Psoas muscle (tissue), 8 donors: ENCODE measurements around the gene UBE4A. TPM values are rescaled to one million over a fixed set of nuclear protein-coding genes. Genes with fewer than 3 reads are reported as not detected.

Source experiments
- ATAC-seq, 4 donors: fragments of 200-7000 bp; cut with Tn5 transposase; one replicate each; pipeline ENCODE4 v1.9.1; 2020; ENCODE audit warnings: moderate library complexity in 3 of 4, mild to moderate bottlenecking in 2 of 4
- DNase-seq, 2 donors: peaks; one replicate each; pipeline ENCODE4 v3.0.0-alpha.2; 2020
- H3K27ac ChIP-seq: fragments of 200-600 bp; one replicate; pipeline ENCODE4 v1.8.0; 2022
- H3K27me3 ChIP-seq, 3 donors: fragments of 200-600 bp in 1 of 3; one replicate each; pipeline versions ENCODE4 v1.6.1 to v1.8.0; 2013 to 2022; ENCODE audit warnings: low read length in 2 of 3, mild to moderate bottlenecking in 2 of 3, moderate library complexity in 1 of 3; ENCODE audit not compliant: insufficient read depth in 3 of 3
- H3K36me3 ChIP-seq, 2 donors: fragments of 200-600 bp in 1 of 2; one replicate each; pipeline versions ENCODE4 v1.6.1 to v1.8.0; 2013 to 2022; ENCODE audit warnings: low read depth in 1 of 2, mild to moderate bottlenecking in 1 of 2, moderate library complexity in 1 of 2; ENCODE audit not compliant: insufficient read depth in 1 of 2
- H3K4me1 ChIP-seq: fragments of 200-600 bp; one replicate; pipeline ENCODE4 v1.8.0; 2022
- H3K4me3 ChIP-seq: fragments of 200-600 bp; one replicate; pipeline ENCODE4 v1.8.0; 2022; ENCODE audit warnings: mild to moderate bottlenecking
- H3K9me3 ChIP-seq: fragments of 200-600 bp; one replicate; pipeline ENCODE4 v1.8.0; 2022
- CTCF ChIP-seq: fragments of 200-600 bp; IDR thresholded peaks from one replicate; pipeline ENCODE4 v1.8.0; 2022; ENCODE audit warnings: antibody characterized with exemption
- WGBS, 3 donors: extraction: QIAGEN DNeasy Blood & Tissue Kit; methylation state at CpG; one replicate each; pipeline versions ENCODE4 v1.1.6 to v1.1.7; 2013; 5-methylcytosine and 5-hydroxymethylcytosine counted together
- intact Hi-C, 2 donors: fragments of 100-400 bp; cut with DNase I; formaldehyde crosslinking; loops; one replicate each; pipeline versions ENCODE4 v1.11.0 to v1.14.2; 2022
- polyA plus RNA-seq, 3 donors: library from polyadenylated mRNA; stranded (reverse); fragments of 200-250 nt; gene quantifications; one replicate each; pipeline ENCODE4 v1.2.3, GENCODE V29; 2013
- total RNA-seq, 4 donors: library from RNA; stranded (reverse); fragmentation: NEBNext Ultra II Directional in 2 of 4; extraction: Animal tissue kit (Norgen Biotek cat#: 25700) in 2 of 4; gene quantifications; one replicate each; pipeline versions ENCODE4 v1.2.1 to v1.2.4, GENCODE V29; 2021 to 2023
- donor health status: healthy with polysubstance abuse.
- donor health status: DM: no; HTN: no; CAD: no; lungs with moderate emphysema.
- donor health status: Bipolar disorder and iron deficiency.
- donor health status: healthy.
- donor health status: DM: yes; HTN: yes; CAD: no.
- donor health status: DM: no; HTN: no; CAD: no.
- donor health status: DM: no; HTN: no; CAD: no.
- donor health status: DM: yes; HTN: yes; CAD: no.

UBE4A gene
- total and polyA plus RNA-seq, 7 donors = 15.0 to 42.3 (median 31.0) TPM

DNA sequence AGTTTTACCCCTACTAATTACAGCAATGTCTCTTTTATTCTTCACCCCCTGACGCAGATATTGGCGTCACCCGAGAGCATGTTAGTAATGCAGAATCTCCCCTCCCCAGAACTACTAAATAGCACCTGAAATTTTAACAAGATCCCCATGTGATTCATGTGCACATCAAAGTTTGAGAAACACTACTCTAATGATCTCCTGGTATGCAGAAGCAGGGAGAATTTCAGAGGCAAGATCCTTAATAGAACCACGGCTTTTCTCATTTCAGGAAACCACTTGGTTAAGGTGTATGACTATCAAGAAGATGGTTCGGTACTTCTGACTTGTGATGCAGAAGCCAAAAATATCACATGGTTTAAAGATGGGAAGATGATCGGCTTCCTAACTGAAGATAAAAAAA lies 9.9 kb upstream of the UBE4A start:
- H3K27ac ChIP-seq = no peak overlapping the region
- H3K4me3 ChIP-seq = no peak overlapping the region
- no peaks in the 10 kb centered on the region for H3K4me1 ChIP-seq
- no peaks in the 10 kb centered on the region for H3K36me3 ChIP-seq
- intact Hi-C loops = loop anchor here in 1 of 2 donors (10.0 kb wide), 1 partner anchor 55 kb away; no protein-coding TSS in a partner anchor
- ATAC-seq (no peak), DNase-seq (no peak)
- H3K9me3 ChIP-seq = no peaks in the 10 kb centered on the region
- TF ChIP-seq CTCF = no peak
- 70 to 75% (median 70%) methylated on average over 6 of the region's 6 CpGs for WGBS, 3 donors
- peaks cover 0 to 2% (median 2%) of the 10 kb centered on the region in 3 donors for H3K27me3 ChIP-seq

DNA sequence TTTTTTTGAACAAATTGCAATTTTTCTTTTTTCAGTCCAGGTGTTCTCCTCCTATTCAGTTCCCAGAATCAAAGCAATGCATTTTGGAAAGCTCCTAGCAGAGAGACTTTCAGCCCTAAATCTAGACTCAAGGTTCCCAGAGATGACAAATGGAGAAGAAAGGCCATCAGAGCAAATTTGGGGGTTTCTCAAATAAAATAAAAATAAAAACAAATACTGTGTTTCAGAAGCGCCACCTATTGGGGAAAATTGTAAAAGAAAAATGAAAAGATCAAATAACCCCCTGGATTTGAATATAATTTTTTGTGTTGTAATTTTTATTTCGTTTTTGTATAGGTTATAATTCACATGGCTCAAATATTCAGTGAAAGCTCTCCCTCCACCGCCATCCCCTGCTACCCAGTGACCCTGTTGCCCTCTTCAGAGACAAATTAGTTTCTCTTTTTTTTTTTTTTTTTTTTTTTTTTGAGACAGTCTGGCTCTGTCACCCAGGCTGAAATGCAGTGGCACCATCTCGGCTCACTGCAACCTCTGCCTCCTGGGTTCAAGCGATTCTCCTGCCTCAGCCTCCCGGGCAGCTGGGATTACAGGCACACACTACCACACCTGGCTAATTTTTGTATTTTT lies 6.2 kb upstream of the UBE4A start:
- Histone ChIP-seq H3K27me3 (no peaks in the 10 kb centered on the region), H3K36me3 (no peaks in the 10 kb centered on the region), H3K27ac (no peak overlapping the region), H3K4me1 (no peaks in the 10 kb centered on the region), H3K9me3 (no peaks in the 10 kb centered on the region), H3K4me3 (no peak overlapping the region)
- intact Hi-C loops = loop anchor here (2.0 to 10.0 kb wide), 3 partner anchors 154 to 208 kb away; no protein-coding TSS in a partner anchor
- peak; percentile 49 for TF ChIP-seq CTCF
- no peak for ATAC-seq
- WGBS, 3 donors = 9 to 14% (median 10%) methylated on average over 6 of the region's 6 CpGs
- no peak for DNase-seq

GRCh38 chr11:118358071-118358470 lies 1.3 kb upstream of the UBE4A start:
- H3K27me3 ChIP-seq = no peaks in the 10 kb centered on the region
- peaks cover 27% of the 10 kb centered on the region for H3K4me1 ChIP-seq
- H3K27ac ChIP-seq = no peak overlapping the region
- no peaks in the 10 kb centered on the region for H3K36me3 ChIP-seq
- no peak for DNase-seq
- no peak for TF ChIP-seq CTCF
- WGBS, 3 donors = 48 to 60% (median 48%) methylated on average over 3 of the region's 3 CpGs
- ATAC-seq = no peak
- H3K9me3 ChIP-seq = no peaks in the 10 kb centered on the region
- intact Hi-C loops = loop anchor here in 1 of 2 donors (10.0 kb wide), 1 partner anchor 213 kb away; no protein-coding TSS in a partner anchor
- H3K4me3 ChIP-seq = no peak overlapping the region

DNA sequence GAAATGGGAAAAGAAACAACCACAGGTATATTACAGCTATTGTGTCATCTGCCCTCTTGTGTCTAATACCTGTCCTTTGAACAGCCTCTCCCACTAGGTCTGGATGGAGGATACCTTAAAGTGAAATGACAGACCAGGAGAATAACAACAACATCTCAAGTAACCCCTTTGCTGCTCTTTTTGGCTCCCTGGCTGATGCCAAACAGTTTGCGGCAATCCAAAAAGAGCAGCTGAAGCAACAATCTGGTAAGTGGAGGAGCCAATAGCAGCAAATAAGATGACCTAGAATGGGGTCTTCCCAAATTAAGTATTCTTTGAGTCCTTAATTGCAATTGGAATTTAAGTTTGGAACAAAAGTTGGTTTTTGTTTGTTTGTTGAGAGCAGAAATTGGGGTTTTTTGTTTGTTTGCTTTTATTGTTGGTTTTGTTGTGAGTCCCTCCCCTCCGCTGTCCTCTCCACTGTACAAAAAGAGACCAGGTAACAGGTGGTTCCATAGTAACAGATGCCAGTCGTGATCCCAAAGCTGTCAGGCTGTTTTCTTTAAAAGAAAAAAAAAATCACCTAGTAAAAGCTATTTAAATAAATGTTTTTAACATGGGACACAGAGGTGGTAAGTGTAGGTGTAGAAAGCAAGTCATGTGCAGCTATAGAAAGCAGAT lies 5.7 kb downstream of the UBE4A start:
- no peaks in the 10 kb centered on the region for H3K27me3 ChIP-seq
- H3K36me3 ChIP-seq = peaks cover 14 to 40% of the 10 kb centered on the region in 2 donors
- intact Hi-C loops = loop anchor here in 1 of 2 donors (5.0 kb wide), 1 partner anchor 218 kb away; no protein-coding TSS in a partner anchor
- WGBS, 3 donors = 52 to 64% (median 53%) methylated on average over 3 of the region's 3 CpGs
- H3K27ac ChIP-seq = peak overlapping the region; percentile 84
- H3K4me1 ChIP-seq = peaks cover 52% of the 10 kb centered on the region
- no peaks in the 10 kb centered on the region for H3K9me3 ChIP-seq
- no peak for TF ChIP-seq CTCF
- H3K4me3 ChIP-seq = peak overlapping the region; percentile 30
- ATAC-seq (peak in 2 of 4 donors; percentile 10 to 24), DNase-seq (no peak)
